Heart right ventricle (tissue), 16 donors: Measurements from ENCODE around the gene S100A10. TPM values are rescaled to one million over a fixed set of nuclear protein-coding genes. Genes with fewer than 3 reads are reported as not detected.

Source experiments
- ATAC-seq, 8 donors: fragments of 200-7000 bp; cut with Tn5 transposase; one replicate each; pipeline ENCODE4 v1.9.1; 2020; ENCODE audit warnings: mild to moderate bottlenecking in 8 of 8, moderate library complexity in 8 of 8, moderate number of reproducible peaks in 1 of 8
- DNase-seq, 2 donors: peaks; one replicate each; pipeline ENCODE4 v3.0.0-alpha.2; 2020
- H3K27ac ChIP-seq, 10 donors: fragments of 200-600 bp; sonication (generic) in 2 of 10; one replicate each; pipeline versions ENCODE4 v1.5.0 to v1.8.0; 2020 to 2022; ENCODE audit warnings: mild to moderate bottlenecking in 3 of 10
- H3K27me3 ChIP-seq, 7 donors: fragments of 200-600 bp; one replicate each; pipeline ENCODE4 v1.8.0; 2021 to 2022; ENCODE audit warnings: mild to moderate bottlenecking in 2 of 7
- H3K36me3 ChIP-seq, 9 donors: fragments of 200-600 bp; sonication (generic) in 1 of 9; one replicate each; pipeline versions ENCODE4 v1.5.0 to v1.8.0; 2020 to 2022; ENCODE audit warnings: mild to moderate bottlenecking in 2 of 9
- H3K4me1 ChIP-seq, 9 donors: fragments of 200-600 bp; sonication (generic) in 1 of 9; one replicate each; pipeline versions ENCODE4 v1.5.0 to v1.8.0; 2020 to 2022; ENCODE audit warnings: mild to moderate bottlenecking in 4 of 9
- H3K4me3 ChIP-seq, 10 donors: fragments of 200-600 bp; sonication (generic) in 2 of 10; one replicate each; pipeline versions ENCODE4 v1.5.0 to v1.8.0; 2020 to 2022; ENCODE audit warnings: mild to moderate bottlenecking in 7 of 10, moderate library complexity in 2 of 10
- H3K9me3 ChIP-seq, 11 donors: fragments of 200-600 bp in 10 of 11; sonication (generic) in 2 of 11; one replicate each; pipeline versions ENCODE4 v1.5.0 to v1.8.0; 2013 to 2022; ENCODE audit warnings: mild to moderate bottlenecking in 2 of 11, control low read depth in 1 of 11, moderate library complexity in 1 of 11
- CTCF ChIP-seq, 9 donors: fragments of 200-600 bp; sonication (generic) in 2 of 9; IDR thresholded peaks; one replicate each; pipeline versions ENCODE4 v1.5.0 to v1.8.0; 2021 to 2022; ENCODE audit warnings: antibody characterized with exemption in 9 of 9, mild to moderate bottlenecking in 5 of 9, moderate library complexity in 1 of 9
- WGBS, 2 donors: extraction: QIAGEN DNeasy Blood & Tissue Kit; methylation state at CpG; one replicate each; pipeline ENCODE4 v1.1.7; 2013; ENCODE audit warnings: inconsistent platforms in 1 of 2; 5-methylcytosine and 5-hydroxymethylcytosine counted together
- intact Hi-C, 10 donors: fragments of 100-400 bp; cut with DNase I; formaldehyde crosslinking; loops; one replicate each; pipeline versions ENCODE4 v1.11.1 to v1.14.2; 2022
- polyA plus RNA-seq, 2 donors: library from polyadenylated mRNA; stranded (reverse); fragments of 200-250 nt; gene quantifications; one replicate each; pipeline ENCODE4 v1.2.3, GENCODE V29; 2013
- total RNA-seq, 10 donors: library from RNA; stranded (reverse); fragmentation: NEBNext Ultra II Directional in 3 of 10; extraction: Animal tissue kit (Norgen Biotek cat#: 25700) in 3 of 10; gene quantifications; one replicate each; pipeline versions ENCODE4 v1.2.1 to v1.2.4, GENCODE V29; 2021 to 2023
- donor health status: Arrhythmogenic right ventricular cardiomyopathy.
- donor health status: ischemic (EF 13 %, LVEDD 7.1; RV severe dilation, severe dysfunction).
- donor health status: healthy with polysubstance abuse.
- donor health status: DM: no; HTN: yes; CAD: no.
- donor health status: DM: no; HTN: no; CAD: no.
- donor health status: ischemic (EF 25% LVEDD 6.9; RV normal size, moderate dysfunction).
- donor health status: ischemic (EF 25% LVEDD 5.7; RV mildly dilated, moderate dysfunction).
- donor health status: healthy.
- donor health status: DM: yes; HTN: yes; CAD: no.
- donor health status: Ischemic cardiomyopathy.
- donor health status: ischemic (EF 35%, LVEDD 5.7; RV mildly dilated, moderate dysfunction).
- donor health status: nonischemic (EF 11% LVEDD 7.7; RV severe dilation, severe dysfunction).
- donor health status: DM: yes; HTN: yes; CAD: no.
- donor health status: PGD.
- donor health status: ischemic (EF 29% LVEDD 5.4; RV normal size, mild dysfunction).
- donor health status: nonischemic (EF 23%, LVEDD 6.1; RV moderate dilation, normal function).

Gene S100A10
- total and polyA plus RNA-seq, 12 donors = 71.3 to 519 (median 245) TPM

GRCh38 chr1:151994956-151995355 lies 1.3 kb upstream of the S100A10 start:
- intact Hi-C loops = loop anchor here in 6 of 10 donors (1.0 to 5.0 kb wide), 5 partner anchors 26 to 63 kb away; no protein-coding TSS in a partner anchor
- peak in 1 of 8 donors; percentile 5 for ATAC-seq
- TF ChIP-seq CTCF (IDR thresholded peaks at IDR 0.05) = no peak
- peaks cover 10 to 47% (median 37%) of the 10 kb centered on the region in 9 donors for H3K4me1 ChIP-seq
- peak overlapping the region in 5 of 10 donors; percentile 27 to 97 (median 96) for H3K27ac ChIP-seq
- WGBS, 2 donors = 64 to 67% methylated on average over 6 of the region's 6 CpGs
- peaks cover 0 to 5% (median 0%) of the 10 kb centered on the region in 7 donors for H3K27me3 ChIP-seq
- no peak for DNase-seq
- no peaks in the 10 kb centered on the region for H3K9me3 ChIP-seq
- H3K36me3 ChIP-seq = no peaks in the 10 kb centered on the region
- no peak overlapping the region for H3K4me3 ChIP-seq

- 1 to 3% methylated on average over 44 to 50 of the region's 50 CpGs for WGBS, 2 donors
- DNase-seq = peak in 1 of 2 donors; percentile 50
- H3K27ac ChIP-seq = peak overlapping the region; percentile 94 to 99 (median 96)
- H3K36me3 ChIP-seq = no peaks in the 10 kb centered on the region
- peak; percentile 4 to 43 (median 22) for ATAC-seq
- H3K27me3 ChIP-seq = peaks cover 0 to 5% (median 0%) of the 10 kb centered on the region in 7 donors
- no peaks in the 10 kb centered on the region for H3K9me3 ChIP-seq
- H3K4me1 ChIP-seq = peaks cover 21 to 64% (median 55%) of the 10 kb centered on the region in 9 donors
- peak overlapping the region; percentile 73 to 97 (median 88) for H3K4me3 ChIP-seq
- TF ChIP-seq CTCF (IDR thresholded peaks at IDR 0.05) = no peak
- intact Hi-C loops = loop anchor here in 3 of 10 donors (2.0 to 5.0 kb wide), 3 partner anchors 30 to 48 kb away; no protein-coding TSS in a partner anchor
Observed at GRCh38 chr1:151993084-151993733, 450 bp downstream of the S100A10 start.

GRCh38 chr1:151992303-151993083 lies 1.2 kb downstream of the S100A10 start:
- 22 to 25% methylated on average over 21 of the region's 21 CpGs for WGBS, 2 donors
- no peak for TF ChIP-seq CTCF (IDR thresholded peaks at IDR 0.05)
- H3K4me1 ChIP-seq = peaks cover 21 to 71% (median 60%) of the 10 kb centered on the region in 9 donors

More at GRCh38 chr1:151992303-151993083, 1.2 kb downstream of the S100A10 start:
- H3K4me3 ChIP-seq = peak overlapping the region; percentile 73 to 97 (median 88)
- intact Hi-C loops = loop anchor here in 3 of 10 donors (2.0 to 5.0 kb wide), 3 partner anchors 30 to 48 kb away; no protein-coding TSS in a partner anchor
- H3K27ac ChIP-seq = peak overlapping the region; percentile 94 to 99 (median 96)
- DNase-seq (peak; percentile 72 to 74), ATAC-seq (peak; percentile 48 to 81 (median 70))
- peaks cover 0 to 5% (median 0%) of the 10 kb centered on the region in 7 donors for H3K27me3 ChIP-seq
- no peaks in the 10 kb centered on the region for H3K9me3 ChIP-seq
- H3K36me3 ChIP-seq = peaks cover 0 to under 1% (median 0%) of the 10 kb centered on the region in 9 donors
